GM10266 (cell line): ENCODE results near the gene STK36.

ENCODE experiments used
- DNase-seq: peaks from one replicate; pipeline ENCODE4 v3.0.0; 2012; ENCODE audit errors: extremely low spot score
- TF ChIP-seq, protein P1 (sequence below): IDR thresholded peaks from 2 replicates; pipeline ENCODE4 v1.5.1; 2012; ENCODE audit warnings: mild to moderate bottlenecking, low read depth; ENCODE audit not compliant: control insufficient read depth, insufficient read depth; ENCODE audit errors: missing control alignments

Gene STK36

DNA sequence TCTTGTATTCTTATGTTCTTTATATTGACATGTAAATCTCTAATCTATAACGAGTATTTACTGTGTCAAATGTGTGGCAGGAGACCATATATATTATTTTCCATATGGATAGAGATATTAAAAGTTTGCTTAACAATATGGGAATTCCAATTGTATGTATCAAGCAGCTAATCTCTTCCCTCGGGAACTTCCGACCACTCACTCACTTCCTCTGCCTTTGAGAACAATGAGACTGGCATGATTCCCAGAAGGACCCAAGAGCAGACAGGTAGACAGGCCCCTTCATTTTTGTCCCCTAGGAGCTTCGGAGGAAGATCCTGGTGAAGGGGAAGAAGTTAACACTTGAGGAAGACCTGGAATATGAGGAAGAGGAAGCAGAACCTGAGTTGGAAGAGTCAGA lies 40.0 kb upstream of the STK36 start:
- TF ChIP-seq, protein P1, sequence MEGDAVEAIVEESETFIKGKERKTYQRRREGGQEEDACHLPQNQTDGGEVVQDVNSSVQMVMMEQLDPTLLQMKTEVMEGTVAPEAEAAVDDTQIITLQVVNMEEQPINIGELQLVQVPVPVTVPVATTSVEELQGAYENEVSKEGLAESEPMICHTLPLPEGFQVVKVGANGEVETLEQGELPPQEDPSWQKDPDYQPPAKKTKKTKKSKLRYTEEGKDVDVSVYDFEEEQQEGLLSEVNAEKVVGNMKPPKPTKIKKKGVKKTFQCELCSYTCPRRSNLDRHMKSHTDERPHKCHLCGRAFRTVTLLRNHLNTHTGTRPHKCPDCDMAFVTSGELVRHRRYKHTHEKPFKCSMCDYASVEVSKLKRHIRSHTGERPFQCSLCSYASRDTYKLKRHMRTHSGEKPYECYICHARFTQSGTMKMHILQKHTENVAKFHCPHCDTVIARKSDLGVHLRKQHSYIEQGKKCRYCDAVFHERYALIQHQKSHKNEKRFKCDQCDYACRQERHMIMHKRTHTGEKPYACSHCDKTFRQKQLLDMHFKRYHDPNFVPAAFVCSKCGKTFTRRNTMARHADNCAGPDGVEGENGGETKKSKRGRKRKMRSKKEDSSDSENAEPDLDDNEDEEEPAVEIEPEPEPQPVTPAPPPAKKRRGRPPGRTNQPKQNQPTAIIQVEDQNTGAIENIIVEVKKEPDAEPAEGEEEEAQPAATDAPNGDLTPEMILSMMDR: no peak
- DNase-seq: no peak

DNA sequence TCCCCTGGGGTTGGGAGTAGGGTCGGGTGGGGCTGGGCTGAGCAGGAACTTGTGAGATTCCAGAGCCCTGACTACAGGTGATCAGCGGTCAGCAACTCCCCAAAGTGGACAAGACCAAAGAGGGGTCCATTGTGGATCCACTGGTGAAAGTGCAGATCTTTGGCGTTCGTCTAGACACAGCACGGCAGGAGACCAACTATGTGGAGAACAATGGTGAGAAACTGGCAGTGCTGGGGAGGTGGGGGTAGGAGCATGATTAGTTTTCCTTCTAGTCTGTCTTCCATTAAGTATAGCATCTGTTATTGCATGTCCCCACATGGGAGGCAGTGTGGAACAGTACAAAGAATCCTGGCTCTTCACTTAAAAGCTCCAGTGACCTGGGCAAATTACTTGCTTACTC lies 36.2 kb upstream of the STK36 start:
- TF ChIP-seq, protein P1: no peak
- no peak for DNase-seq

DNA sequence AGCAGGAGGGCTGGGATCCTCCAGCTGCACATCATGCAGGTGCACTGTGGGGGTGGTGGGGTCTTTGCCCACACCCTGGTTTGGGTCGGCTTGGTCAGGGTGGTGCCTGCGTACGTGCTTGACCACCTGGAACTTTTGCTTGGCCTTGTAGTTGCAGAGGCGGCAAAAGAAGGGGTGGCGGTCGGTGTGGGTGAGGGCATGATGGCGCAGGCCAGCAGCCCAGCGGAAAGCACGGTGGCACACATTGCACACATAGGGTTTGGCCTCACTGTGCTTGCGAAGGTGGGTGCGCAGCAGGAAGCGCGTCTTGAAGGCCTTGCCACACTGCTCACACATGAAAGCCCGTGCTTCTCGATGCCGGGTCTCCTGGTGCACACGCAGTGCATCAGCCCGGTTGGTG lies 33.5 kb upstream of the STK36 start:
- TF ChIP-seq, protein P1: no peak
- DNase-seq: no peak

DNA sequence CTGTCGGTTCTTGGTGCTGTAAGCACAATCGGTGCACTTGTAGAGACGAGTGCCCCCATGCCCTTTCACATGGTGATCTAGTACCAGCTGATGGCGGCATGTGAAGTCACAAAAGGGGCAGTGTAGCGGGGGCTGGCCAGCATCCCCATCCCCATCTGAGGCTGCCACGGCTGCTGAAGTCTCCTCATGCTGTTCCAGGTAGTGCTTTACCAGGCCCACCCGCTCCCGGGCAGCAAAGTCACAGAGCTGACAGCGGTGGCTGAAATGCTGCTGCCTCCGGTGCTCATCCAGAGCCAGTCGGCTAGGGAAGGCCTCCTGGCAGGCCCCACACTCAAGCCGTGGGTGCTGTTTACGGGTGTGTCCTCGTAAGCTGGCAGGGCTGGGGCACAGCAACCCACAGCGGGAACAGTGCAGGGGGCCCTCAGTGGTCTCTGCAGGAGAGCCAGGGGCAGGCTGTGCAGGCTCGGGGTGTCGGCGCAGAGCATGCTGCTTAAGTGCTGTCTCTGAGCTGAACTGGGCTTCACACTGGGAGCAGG lies 29.7 kb upstream of the STK36 start:
- TF ChIP-seq, protein P1: no peak
- no peak for DNase-seq

DNA sequence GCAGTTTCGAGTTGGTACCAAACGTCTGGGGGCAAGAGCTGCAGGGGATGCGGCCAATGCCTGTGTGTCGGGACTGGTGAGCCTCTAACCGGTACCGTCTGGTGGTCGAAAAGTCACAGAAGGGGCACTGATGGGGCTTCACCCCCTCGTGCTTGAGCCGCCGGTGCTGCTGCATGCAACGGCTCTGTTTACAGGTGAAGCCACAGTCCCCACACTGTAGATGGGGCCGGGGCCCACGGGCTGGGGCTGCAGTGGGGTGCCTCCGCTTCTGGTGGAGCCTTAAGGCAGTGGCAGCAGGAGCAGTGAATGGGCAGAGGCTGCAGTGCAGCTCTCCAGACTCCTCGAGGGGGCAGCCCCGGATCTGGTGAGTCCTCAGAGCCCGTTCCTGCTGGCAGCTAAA lies 29.1 kb upstream of the STK36 start:
- TF ChIP-seq, protein P1: no peak
- DNase-seq: no peak

DNA sequence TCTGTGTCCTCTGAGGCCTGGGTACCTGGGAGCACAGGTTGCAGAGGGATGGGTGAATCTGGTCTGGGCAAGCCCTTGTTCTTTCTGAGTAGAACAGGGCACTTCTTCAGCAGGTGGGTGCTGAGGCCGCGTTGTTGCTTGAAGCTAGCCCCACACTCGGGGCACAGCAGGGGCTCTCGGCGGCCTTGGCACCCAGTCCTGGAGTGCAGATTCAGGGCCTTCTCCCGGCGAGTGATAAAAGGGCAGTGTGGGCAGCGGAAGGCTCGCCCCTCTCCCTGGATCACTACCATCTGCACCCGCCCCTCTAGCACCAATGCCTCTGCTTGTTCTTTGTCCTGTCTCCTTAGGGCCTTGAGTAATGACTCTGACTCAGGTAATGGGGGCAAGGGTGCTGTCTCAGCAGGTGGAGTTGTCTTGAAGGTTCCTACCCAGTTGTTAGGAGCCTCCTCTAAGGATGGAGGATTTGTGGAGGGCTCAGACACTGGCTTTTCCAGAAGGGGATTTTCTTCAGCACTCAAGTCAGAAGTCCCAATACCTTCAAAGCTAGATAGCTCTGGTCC lies 28.1 kb upstream of the STK36 start:
- TF ChIP-seq, protein P1: no peak
- DNase-seq: no peak

DNA sequence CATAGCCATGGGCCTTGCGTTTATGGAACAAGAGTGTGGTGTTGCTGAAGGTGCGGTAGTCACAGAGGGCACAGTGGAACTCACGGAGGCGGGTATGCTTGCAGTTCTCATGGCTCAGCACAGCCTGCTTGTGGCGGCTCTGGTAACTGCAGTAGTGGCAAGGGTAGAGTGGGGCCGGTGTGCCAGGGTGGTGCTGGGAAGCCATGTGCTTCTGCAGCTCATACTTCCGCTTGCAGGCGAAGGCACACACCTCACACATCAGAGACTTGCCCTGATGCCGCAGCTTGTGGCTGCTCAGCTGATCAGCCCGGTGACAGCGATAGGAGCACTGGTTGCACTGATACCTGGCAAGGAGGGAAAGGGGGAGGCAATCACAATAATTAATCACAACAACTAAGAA lies 27.2 kb upstream of the STK36 start:
- no peak for DNase-seq
- TF ChIP-seq, protein P1: no peak
